Stimulated activated CD8-positive, alpha-beta memory T cell treated with anti-CD3 and anti-CD28 coated beads, Interleukin-12 subunit alpha, Interleukin-12 subunit beta, amount 100 ng/mL, for 24 hours (primary cell): ENCODE measurements around the gene GALNT2.
A peak's percentile ranks its signal among the peaks of the same experiment; 100 is the strongest.

Source experiments
- DNase-seq: peaks from one replicate; pipeline ENCODE4 v3.0.0-alpha.2; 2020; ENCODE audit errors: extremely low read depth

Gene GALNT2

DNA sequence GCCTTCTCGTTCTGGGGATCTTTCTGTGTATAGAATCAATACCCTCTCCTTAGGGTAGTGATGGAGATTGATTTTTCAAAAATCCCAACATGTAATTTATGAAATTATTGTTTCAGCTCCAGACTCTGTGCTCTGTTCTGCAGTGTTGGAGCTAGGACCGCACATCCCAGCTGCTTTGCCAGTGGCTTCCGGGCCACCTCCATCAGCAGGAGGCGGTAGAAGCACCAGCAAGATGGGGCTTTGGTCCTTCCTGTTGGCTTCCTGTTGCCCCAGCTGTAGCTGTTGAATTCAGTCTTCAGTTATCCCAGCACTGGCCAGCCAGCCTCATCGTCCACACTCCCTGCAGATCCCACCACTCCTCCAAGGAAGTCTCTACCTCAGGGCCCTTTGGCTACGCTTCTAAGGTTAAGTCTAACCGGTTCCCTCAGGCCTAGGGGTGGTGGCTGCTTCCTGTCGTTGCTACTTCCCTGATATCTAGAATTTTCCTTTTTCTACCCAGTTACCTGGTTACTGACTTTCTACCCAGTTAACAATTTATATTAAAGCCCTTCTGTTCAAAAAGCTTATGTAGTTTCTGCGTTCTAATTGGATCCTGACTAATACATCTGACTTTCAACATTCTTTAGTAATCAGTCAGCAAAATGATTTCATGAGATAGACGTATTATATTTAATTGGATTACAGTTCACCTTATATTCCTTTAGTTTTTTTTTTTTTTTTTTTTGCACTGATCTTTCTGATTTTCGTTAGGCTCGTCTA is 24.6 kb downstream of the GALNT2 start:
- DNase-seq, result no peak

DNA sequence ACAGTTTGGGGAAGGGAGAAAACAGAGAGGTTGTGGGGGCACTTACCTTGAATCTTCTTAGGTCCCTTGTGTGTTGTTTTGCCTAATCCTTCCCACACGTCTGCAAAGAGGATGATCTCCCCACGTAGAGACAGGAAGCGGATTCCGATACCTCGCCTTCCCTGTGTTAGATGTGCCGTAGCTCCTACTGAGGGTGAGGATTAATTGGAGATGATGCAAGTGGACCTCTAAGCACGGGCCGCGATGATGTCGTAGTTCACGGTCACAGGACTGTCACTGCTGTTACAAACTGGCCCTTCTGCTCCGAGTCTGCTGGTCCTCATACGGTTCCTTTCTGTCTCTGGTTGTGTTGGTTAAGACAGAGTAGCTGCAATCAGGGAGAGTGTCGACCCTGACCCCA is 27.7 kb downstream of the GALNT2 start:
- DNase-seq, result no peak

DNA sequence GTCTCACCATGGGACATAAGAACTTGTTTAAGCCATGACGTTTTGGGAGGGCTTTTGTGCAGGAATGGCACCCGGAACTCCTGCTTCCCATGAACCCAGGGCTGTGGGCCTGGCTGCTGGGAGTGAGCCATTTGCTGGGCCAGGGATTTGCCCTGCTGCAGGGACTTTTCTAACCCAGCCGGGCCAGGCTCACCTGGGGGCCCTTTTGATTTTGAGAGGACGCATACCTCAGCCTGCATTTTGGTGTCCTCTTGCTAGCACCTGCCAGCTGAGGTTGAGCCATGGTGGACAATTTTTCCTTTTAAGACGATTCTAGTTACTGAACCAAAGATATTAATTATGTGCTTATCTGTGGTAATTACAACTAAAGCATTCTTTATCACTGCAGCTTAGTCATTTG is 28.9 kb downstream of the GALNT2 start:
- DNase-seq, result no peak

DNA sequence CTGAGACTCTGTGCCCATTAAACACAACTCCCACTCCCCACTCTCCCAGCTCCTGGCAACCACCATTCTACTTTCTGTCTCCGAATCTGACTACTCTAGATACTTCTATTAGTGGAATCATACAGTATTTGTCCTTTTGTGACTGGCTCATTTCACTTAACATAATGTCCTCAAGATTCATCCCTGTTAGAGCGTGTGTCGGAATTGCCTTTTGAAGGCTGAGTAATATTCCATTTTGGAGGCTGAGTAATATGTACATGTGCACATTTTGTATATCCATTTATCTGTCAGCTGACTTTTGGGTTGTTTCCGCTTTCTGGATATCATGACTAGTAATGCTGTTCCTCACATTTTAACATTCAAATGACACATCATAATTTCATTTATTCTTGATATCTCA is 30.3 kb downstream of the GALNT2 start:
- DNase-seq, result no peak

DNA sequence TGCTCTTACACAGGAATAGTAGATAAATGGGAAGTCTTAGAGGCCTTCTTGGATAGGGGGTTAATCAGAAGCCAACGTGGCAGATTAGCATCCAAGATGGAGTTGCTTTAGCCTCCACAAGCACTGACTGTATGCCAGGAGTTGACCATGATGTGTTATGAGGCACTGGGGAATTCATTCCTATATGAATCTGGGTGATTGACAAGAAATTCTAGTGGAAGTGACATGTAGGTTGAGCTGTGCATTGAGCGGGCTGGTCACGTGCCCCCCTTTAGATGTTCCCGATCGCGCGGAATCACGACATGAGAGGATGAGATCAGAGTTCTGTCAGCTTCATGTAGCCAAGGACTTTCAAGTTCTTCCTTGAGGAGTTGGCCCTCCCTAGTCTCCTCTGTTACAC is 31.7 kb downstream of the GALNT2 start:
- DNase-seq, result no peak

DNA sequence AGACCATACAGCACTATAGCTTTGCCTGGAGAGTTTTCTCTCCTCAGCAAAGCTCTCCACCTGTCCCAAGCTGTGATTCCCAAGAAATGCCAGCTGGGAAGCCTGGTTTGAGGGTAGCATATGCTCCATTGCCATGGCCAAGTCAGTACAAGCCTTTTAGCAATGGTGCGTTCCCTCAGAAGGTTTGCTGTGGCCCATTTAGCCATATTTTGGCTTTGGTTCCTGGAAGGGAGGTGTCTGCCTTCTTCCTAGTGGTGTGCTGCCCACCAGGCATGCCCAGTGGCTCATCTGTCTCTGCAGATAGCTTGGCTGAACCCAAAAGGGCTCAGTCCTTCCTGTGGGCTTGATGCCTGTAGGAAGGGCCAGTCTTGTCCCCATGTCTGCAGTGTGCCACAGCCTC is 32.4 kb downstream of the GALNT2 start:
- no peak for DNase-seq

DNA sequence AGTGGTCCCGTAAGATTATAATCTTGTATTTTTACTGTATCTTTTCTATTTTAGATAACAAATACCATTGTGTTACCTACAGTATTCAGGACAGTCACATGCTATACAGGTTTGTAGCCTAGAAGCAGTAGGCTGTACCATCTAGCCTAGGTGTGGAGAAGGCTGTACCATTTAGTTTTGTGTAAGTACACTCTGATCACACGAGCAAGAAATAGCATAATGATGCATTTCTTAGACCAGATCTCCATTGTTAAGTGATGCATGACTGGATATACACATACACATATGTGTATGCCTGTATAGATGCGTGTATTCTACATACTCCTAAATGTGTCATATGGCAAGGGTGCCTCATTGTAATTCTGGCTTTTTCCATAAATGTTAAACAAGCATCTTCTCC is 33.9 kb downstream of the GALNT2 start:
- no peak for DNase-seq

DNA sequence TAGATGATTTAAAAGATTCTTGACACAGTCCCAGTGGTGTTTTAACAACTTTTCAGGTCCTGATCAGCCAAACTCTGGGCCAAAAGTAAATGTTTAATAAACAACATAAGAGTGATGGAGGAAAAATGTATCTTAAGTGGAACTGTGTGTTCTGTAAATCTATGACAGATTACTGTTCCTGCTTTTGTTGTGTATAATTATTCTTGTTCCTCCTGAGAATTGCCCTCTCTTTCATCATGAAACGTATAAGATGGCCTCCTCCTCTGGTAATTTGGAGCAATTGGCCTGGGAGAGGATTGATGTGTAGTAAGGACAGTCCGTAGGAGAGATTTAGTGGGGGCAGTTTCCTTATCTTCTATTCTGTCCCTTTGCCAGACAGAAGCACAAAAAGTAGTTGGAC is 34.5 kb downstream of the GALNT2 start:
- DNase-seq, result no peak

DNA sequence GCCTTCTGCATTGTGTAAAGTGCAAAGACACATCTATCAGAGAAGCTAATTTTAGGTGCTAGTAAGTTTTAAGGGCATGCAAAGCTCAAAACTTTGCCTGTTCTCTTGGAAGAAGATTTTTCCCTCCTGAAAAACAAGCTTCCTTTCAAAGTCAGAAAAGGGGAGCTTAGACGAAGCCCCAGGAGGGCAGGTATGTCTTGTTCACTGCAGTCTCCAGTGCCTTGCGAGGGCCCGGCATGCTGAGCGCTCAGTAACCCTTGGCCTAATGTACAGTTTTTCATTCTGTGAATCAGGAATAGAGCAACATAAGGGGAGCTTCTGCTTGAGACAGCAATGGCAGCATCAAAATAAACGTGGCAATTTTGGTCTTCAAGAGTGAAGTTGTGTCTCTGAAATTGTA is 35.0 kb downstream of the GALNT2 start:
- DNase-seq, result no peak

DNA sequence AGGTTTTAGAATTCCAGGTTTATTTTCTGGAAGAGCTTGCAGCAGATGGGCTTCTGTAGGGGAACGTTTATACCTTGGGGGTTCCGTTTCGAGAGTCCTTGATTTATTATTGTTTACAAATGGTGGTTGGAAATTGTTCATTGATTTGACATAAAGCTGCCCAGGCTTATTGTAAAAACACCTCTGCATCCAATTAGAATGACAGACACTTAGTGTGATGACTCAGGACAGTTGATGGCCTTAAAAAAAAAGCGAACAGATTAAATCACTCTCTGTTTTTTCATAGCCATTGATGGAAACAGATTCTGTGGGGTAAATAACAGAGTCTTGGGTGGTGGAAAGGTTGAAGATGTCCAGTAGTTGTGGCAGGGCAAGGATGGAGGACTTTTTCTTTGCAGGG is 35.4 kb downstream of the GALNT2 start:
- DNase-seq, result no peak

DNA sequence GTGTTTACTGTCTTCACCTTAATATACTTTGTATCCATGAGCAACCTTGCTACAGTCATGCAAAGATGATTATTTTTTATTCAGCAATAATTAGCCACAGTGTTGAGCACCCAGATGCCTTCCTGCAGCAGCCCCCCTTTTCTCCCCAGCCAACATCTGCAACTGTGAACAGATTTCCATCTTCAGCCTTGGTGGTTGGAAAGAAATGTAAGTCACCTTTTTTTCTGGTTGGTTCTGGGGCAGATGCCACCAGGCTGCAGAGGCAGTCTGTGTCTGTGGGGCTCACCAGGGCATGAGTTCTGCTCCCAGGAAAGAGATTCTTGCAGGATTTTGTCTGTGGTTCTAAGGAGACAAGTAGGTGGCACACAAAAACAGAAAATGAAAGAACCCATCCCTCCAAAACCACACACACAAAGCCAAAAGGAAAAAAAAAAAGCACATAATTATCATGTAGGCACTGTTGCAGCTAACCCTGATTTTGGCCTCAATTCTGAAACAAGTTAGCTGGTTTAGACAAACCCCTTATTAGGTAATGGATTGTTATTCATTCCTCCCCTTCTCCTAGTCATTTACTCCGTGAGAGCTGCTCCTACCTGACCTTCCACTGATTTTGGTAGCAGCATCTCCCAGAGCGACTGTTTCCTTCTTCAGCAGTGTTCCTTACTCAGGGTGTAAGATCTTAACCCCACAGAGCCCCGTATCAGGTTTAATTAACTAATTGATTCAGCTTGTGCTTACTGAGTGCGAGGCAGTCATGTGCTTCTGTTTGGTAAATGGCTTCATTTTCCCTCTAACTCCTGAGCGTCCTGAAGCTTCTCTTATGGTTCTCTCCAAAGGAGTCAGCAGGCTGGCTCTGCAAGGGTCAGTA is 36.5 kb downstream of the GALNT2 start:
- DNase-seq, result no peak

DNA sequence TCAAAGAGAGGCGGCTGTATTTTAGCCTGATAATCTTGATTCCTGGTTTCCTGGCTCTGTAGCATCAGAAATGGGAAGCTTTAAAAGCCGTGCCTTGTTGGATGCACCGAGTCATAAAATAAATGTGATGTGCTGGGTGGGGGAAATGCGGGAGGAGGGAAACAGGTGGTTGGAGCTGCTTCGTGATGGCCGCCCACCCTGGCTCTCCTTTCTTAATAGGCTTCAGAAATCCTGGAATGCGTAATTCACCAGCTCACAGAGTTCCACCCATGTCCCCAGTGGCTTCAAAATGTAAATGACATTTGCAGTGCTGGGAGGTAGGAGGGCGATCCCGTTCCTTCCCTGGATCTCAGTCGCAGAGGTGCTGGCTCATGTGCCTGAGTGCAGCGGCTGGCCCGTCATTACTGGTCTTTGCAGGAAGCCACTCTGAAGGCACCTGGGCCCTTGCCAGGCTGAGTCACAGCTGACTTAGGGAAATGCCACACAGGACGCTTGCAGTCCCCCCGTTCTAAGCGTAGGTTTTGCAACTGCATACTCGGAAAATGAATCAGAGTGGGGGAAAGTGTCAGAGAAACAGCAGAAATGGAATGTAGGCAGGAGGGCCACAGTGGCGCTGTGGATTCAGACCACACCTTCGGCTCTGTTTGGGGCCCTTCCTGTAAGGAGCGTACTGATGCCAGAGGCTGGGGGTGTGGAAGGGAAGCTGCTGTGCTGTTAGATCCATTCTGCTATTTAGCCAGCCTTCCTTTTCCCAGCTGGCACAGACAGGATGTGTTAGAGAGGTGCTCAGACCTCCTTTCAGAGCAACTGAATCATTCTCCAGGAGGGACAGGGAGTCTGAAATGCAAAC is 37.6 kb downstream of the GALNT2 start:
- DNase-seq, result peak; percentile 67

DNA sequence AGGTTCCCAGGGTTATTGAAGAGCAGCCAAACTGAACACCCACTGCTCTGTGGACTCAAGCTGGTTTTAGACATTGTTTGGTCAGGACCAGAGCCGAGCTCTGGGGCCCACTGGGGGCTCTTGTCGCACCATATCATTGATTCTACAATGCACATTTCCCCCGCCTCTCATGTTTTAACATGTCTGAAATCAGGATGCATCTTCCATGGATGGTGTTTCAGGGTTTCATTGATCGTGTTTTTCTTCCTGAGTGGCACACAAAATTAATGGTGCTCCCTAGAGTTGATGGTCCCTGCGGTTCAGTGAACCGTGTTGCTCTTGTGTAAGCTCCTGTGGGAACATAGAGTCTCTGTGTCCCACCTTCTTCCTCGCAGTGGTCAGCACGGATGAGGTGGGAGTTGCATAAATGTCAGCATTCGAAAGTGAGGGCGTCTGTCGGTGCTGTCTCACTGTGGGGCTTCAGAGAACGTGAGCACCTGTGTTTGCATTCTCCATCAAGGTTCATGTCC is 38.3 kb downstream of the GALNT2 start:
- no peak for DNase-seq

DNA sequence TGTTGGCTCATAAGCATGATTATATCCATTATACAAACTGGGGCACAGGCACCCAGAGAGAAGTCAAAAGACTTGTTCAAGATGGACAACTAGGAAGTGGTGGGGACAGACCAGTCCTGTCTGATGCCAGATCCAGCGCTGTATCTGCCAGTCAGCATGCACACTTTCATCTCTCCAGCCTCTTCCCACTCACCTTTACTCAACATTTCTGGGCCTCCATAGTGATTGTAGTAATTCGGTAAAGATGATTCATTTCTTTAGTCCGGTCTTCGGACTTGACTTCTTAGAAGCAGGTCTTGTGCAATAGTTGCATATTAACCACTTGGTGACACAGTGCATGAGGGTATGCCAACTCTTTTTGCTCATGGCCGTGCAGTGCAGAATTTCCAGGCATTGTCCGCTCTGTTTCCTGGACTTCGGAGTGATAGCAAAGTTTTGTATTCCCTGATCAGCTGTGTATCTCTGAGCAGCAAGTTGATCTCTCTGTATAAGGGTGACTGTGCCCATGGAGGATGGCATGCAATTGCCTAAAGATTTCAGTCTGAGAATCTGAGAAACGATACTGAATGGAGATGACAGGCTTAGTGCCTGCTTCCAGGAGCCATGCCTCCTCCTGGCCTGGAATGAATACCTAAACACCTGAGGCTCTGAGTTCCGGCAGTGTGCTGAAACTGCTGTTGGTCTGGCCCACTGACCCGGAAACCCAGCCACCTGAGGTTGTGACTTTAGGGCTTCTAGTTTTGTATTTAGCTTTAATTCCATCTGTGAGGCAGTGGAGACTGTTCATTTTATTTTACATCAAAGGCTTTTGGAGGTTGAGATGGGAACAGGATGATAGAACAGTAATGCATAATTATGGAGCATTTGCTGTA is 39.0 kb downstream of the GALNT2 start:
- DNase-seq, result no peak

DNA sequence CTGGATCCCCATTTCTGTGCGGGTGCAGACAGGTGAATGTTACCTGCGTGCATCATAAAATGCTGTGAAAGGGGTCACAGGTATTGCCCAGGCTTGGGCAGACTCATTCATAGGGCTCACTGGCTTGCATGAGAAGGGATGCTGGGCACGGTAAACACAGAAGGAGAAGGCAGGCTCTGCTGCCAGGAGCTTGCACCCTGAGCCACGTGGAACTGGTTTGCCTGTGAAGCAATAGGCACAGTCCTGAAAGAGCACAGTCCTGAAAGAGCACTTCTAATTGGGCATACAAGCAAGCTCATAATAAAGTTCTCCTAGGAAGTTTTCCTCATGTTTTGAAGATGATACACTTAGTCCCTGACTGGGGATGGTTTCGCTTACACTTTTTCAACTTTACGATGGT is 40.9 kb downstream of the GALNT2 start:
- DNase-seq, result no peak

DNA sequence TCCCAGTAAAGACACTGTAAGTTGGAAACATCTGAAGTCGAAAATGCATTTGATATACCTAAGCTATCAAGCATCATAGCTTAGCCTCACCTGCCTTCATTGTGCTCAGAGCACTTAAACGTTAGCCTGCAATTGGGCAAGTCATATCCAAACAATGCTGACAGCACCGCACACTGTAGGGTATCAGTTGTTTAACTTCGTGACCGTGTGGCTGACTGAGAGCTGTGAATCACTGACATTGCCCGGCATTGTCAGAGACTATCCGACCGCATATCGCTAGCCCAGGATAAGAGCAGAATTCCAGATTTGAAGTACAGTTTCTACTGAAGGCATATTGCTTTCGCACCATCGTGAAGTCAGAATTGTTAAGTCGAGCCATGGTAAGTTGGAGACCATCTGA is 41.5 kb downstream of the GALNT2 start:
- DNase-seq, result no peak

DNA sequence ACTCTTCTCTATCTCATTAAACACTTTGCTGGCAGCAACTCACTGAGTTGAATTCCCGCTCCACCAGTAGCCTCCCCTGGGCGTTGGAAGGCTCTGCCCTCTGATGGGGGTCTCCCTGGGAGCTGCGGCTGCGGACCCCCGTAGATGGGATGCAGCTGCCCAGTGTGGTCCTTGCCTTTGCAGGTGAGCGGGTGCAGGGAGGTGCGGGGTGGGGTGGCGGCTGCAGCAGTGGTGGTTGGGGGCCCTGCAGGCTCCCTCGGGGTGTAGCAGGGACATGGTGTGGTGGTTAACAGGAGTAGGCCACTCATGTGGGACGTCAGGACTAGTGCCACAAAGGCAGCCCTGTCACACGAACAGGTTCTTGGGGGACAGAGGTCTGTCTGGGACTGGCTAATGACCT is 42.0 kb downstream of the GALNT2 start:
- DNase-seq, result no peak

DNA sequence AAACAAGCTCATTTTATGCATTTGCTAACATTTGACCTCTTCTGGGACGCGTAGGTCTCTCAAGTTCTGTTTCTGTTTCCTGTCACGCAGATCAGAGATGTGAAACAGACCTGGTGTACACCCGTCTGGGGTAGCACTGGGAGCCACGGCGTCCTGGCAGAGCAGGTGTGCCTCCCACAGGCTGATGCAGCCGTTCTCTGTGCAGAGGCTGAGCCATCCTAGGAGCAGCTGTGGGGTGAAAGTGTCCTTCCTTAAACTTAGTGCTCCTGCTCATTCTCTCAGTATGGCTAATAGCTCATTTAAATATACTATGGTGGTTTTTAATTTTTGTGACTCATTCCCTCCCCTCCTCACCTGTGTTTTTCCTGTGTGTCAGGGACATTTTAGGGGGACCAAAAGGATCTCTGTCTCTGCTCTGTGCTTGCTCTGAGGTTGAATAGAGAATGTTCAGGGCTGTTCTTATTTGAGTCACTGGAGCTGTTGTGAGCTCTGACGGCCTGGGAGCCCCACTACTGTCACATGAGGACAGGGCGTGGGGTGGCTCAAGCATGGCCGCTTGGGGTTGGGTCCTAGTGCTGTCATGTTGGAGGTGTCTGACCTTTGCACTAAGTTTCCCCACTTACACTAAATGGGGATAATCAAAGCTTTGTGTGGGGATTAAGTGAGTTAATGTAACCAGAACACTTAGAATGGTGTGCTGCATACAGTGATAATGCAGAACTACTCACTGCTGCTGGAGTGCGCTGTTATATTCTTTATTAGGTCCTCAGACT is 43.0 kb downstream of the GALNT2 start:
- DNase-seq, result peak; percentile 57

DNA sequence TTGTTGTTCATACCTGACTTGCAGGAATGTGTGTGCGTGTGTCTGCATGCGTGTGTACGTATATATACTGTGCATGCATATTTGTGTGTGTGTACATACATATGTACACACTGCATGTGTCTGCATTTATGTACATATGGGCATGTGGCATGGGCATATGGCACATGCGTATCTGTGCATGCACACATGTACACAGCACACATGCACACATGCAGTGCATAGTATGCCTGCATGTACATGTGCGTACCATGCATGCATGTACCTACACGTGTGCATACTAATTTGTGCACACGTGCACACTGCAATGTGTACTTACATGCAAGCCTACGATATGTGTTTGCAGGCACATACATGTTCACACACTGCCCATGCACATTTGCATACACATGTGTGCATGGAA is 43.9 kb downstream of the GALNT2 start:
- no peak for DNase-seq

DNA sequence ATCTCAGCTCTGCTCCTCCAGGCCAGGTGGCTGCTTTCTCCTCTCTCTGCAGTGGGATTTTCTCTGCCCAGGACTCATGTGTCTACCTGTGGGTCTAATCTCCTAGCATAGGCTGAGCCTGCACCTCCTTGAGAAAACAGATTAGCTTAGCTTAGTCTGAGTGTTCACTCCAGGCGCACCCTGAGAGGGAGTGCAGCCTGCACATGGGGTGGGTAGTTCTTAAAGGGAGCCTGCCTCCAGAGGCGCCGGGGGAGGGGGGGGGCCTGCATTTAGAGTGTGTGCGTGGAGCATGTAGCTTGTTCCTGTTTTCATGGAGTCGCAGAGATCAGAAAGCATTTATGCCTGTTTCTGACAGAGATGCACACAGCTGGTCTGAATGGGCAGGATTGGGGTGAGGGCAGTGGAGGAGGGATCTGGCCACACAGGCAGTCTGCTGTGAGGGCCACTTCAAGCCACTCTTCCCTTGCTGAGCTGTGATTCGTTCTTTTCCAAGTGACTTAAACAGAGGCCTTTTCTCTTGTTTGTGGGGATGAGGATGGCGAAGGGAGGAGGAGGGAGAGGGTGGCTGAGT is 45.2 kb downstream of the GALNT2 start:
- no peak for DNase-seq
